HepG2 (cell line): ENCODE results near the gene LASP1. TPM values are rescaled to one million over a fixed set of nuclear protein-coding genes. Genes with fewer than 3 reads are reported as not detected.

Experiments
- CCAR2 ChIP-seq: fragments of 200-400 bp; formaldehyde crosslinking; optimal IDR thresholded peaks from 2 replicates; pipeline ENCODE3; 2018; ENCODE audit warnings: low read depth, mild to moderate bottlenecking, low read length, moderate library complexity
- CREM ChIP-seq, 2 experiments: sonication (generic) in 1 of 2; formaldehyde crosslinking in 1 of 2; IDR thresholded peaks; 2 replicates each; pipeline versions ENCODE4 v1.4.0 to v1.6.1; 2016 to 2020; ENCODE audit warnings: antibody characterized with exemption in 1 of 2, mild to moderate bottlenecking in 1 of 2, missing genetic modification reagents in 1 of 2
- HMG20B ChIP-seq: conservative IDR thresholded peaks from 2 replicates; pipeline ENCODE4 v1.6.1; 2016; ENCODE audit warnings: missing genetic modification reagents, missing compliant biosample characterization
- KLF6 ChIP-seq: IDR thresholded peaks from 2 replicates; pipeline ENCODE4 v1.8.0; 2016; ENCODE audit warnings: missing biosample characterization, missing genetic modification reagents
- MATR3 ChIP-seq: sonication (generic); formaldehyde crosslinking; IDR thresholded peaks from 2 replicates; pipeline ENCODE4 v1.4.0; 2020; ENCODE audit warnings: missing genetic modification reagents
- MBD4 ChIP-seq: IDR thresholded peaks from 2 replicates; pipeline ENCODE4 v1.6.1; 2012; ENCODE audit warnings: low read length, inconsistent platforms, borderline replicate concordance
- NFE2L1 ChIP-seq: sonication (generic); formaldehyde crosslinking; IDR thresholded peaks from 2 replicates; pipeline ENCODE4 v1.4.0; 2020; ENCODE audit warnings: missing genetic modification reagents, mild to moderate bottlenecking, borderline replicate concordance
- NR2F2 ChIP-seq: IDR thresholded peaks from 2 replicates; pipeline ENCODE4 v1.6.1; 2012; ENCODE audit warnings: low read depth, inconsistent platforms, borderline replicate concordance
- PITX1 ChIP-seq: sonication (generic); formaldehyde crosslinking; IDR thresholded peaks from 2 replicates; pipeline ENCODE4 v1.5.1; 2020; ENCODE audit warnings: mild to moderate bottlenecking, missing genetic modification reagents
- RFX5 ChIP-seq: IDR thresholded peaks from 2 replicates; pipeline ENCODE4 v1.6.1; 2011; ENCODE audit warnings: low read depth, low read length, improper control_type of control experiment
- RFXAP ChIP-seq: sonication (generic); formaldehyde crosslinking; IDR thresholded peaks from 2 replicates; pipeline ENCODE4 v1.4.0; 2020; ENCODE audit warnings: missing genetic modification reagents, borderline replicate concordance
- SMYD3 ChIP-seq: sonication (generic); formaldehyde crosslinking; IDR thresholded peaks from 2 replicates; pipeline ENCODE4 v1.8.1; 2023; ENCODE audit warnings: mild to moderate bottlenecking, missing genetic modification reagents
- ZNF121 ChIP-seq: sonication (generic); formaldehyde crosslinking; IDR thresholded peaks from 2 replicates; pipeline ENCODE4 v1.5.0; 2020; ENCODE audit warnings: mild to moderate bottlenecking, missing genetic modification reagents
- ZNF24 ChIP-seq: fragments of 450-650 bp; IDR thresholded peaks from 2 replicates; pipeline ENCODE4 v1.6.1; 2017; ENCODE audit warnings: antibody characterized with exemption, mild to moderate bottlenecking
- ZNF510 ChIP-seq: sonication (generic); formaldehyde crosslinking; IDR thresholded peaks from 2 replicates; pipeline ENCODE4 v1.4.0; 2020; ENCODE audit warnings: low read depth, mild to moderate bottlenecking, missing genetic modification reagents
- ZNF792 ChIP-seq: IDR thresholded peaks from 2 replicates; pipeline ENCODE4 v1.6.1; 2016
- polyA plus RNA-seq, 8 experiments: library from polyadenylated mRNA; depleted of rRNA in 3 of 8; stranded (reverse) in 7 of 8; unstranded in 1 of 8; fragments of >200 nt; fragmentation: Illumina TruSeq in 4 of 8; extraction: Trizol in 4 of 8; gene quantifications; 2 replicates each; pipeline versions ENCODE4 v1.2.1 to v1.2.3, GENCODE V29; 2011 to 2016; ENCODE audit warnings: low read depth in 4 of 8, missing spikeins in 1 of 8, mixed read lengths in 1 of 8; ENCODE audit not compliant: insufficient read depth in 1 of 8
- total RNA-seq, 5 experiments: library from RNA; depleted of rRNA; stranded (reverse); fragments of >200 nt; fragmentation: Illumina TruSeq; extraction: Trizol; gene quantifications; 2 replicates each; pipeline ENCODE4 v1.2.3, GENCODE V29; 2016; ENCODE audit warnings: low read depth in 1 of 5
- TF ChIP-seq, protein P1 (sequence below): sonication (generic); formaldehyde crosslinking; IDR thresholded peaks from 2 replicates; pipeline ENCODE4 v1.8.0; 2022; ENCODE audit warnings: mild to moderate bottlenecking, missing genetic modification reagents; ENCODE audit not compliant: insufficient replicate concordance
- TF ChIP-seq, protein P2 (sequence below): sonication (generic); formaldehyde crosslinking; IDR thresholded peaks from 2 replicates; pipeline ENCODE4 v1.5.1; 2020; ENCODE audit warnings: mild to moderate bottlenecking, missing genetic modification reagents
- TF ChIP-seq, protein P3 (sequence below): IDR thresholded peaks from 2 replicates; pipeline ENCODE4 v1.6.1; 2016; ENCODE audit warnings: mild to moderate bottlenecking
- TF ChIP-seq, protein P4 (sequence below): sonication (generic); formaldehyde crosslinking; IDR thresholded peaks from 2 replicates; pipeline ENCODE4 v1.4.0; 2020; ENCODE audit warnings: missing genetic modification reagents, mild to moderate bottlenecking, borderline replicate concordance

Gene LASP1
- total and polyA plus RNA-seq, 2 of the 13 experiments (the other 11 are each of a cell fraction or from before 2014, with no cell fraction given) = 70.1 to 97.0 TPM

DNA sequence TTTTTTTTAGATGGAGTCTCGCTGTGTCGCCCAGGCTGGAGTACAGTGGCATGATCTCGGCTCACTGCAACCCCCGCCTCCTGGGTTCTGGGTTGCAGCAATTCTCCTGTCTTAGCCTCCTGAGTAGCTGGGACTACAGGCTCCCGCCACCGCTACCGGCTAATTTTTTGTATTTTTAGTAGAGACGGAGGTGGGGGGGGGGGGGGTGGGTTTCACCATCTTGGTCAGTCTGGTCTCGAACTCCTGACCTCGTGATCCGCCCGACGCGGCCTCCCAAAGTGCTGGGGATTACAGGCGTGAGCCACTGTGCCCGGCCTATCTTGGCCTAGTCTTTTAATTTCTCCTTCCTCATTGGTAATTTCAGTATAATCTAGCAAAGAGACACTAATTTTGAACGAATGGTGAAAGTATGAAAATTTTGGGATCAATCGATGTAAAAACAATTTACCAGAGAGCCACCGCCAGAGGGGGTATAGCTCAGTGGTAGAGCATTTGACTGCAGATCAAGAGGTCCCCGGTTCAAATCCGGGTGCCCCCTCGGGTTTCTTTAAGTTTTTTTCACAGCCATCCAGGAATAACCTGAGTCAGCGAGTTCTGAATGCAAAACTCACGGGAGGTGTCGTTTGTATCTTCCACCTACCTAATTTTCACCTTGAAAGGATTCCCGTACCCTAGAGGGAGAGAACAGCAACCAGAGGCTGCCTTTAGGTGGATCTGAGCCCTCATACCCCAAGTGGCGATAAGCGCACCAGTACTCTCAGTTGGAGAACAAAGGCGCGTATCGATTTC is 2.5 kb upstream of the LASP1 start (continued):
- TF ChIP-seq, protein P1, sequence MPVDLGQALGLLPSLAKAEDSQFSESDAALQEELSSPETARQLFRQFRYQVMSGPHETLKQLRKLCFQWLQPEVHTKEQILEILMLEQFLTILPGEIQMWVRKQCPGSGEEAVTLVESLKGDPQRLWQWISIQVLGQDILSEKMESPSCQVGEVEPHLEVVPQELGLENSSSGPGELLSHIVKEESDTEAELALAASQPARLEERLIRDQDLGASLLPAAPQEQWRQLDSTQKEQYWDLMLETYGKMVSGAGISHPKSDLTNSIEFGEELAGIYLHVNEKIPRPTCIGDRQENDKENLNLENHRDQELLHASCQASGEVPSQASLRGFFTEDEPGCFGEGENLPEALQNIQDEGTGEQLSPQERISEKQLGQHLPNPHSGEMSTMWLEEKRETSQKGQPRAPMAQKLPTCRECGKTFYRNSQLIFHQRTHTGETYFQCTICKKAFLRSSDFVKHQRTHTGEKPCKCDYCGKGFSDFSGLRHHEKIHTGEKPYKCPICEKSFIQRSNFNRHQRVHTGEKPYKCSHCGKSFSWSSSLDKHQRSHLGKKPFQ (CRISPR knock-in tag) = peak; percentile 74
- TF ChIP-seq, protein P2, sequence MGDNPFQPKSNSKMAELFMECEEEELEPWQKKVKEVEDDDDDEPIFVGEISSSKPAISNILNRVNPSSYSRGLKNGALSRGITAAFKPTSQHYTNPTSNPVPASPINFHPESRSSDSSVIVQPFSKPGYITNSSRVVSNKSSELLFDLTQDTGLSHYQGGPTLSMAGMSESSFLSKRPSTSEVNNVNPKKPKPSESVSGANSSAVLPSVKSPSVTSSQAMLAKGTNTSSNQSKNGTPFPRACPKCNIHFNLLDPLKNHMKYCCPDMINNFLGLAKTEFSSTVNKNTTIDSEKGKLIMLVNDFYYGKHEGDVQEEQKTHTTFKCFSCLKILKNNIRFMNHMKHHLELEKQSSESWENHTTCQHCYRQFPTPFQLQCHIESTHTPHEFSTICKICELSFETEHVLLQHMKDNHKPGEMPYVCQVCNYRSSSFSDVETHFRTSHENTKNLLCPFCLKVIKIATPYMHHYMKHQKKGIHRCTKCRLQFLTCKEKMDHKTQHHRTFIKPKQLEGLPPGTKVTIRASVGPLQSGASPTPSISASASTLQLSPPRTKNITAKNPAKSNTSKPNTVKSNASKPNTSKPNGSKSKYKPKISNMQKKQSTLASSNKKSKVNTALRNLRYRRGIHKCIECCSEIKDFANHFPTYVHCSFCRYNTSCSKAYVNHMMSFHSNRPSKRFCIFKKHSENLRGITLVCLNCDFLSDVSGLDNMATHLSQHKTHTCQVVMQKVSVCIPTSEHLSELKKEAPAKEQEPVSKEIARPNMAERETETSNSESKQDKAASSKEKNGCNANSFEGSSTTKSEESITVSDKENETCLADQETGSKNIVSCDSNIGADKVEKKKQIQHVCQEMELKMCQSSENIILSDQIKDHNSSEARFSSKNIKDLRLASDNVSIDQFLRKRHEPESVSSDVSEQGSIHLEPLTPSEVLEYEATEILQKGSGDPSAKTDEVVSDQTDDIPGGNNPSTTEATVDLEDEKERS (CRISPR knock-in tag) = peak; percentile 67; the same call in 1 of the 2 replicates
- no peak for TF ChIP-seq MATR3 (CRISPR knock-in tag)
- no peak for TF ChIP-seq CREM (IDR thresholded peaks at IDR 0.05)
- no peak for TF ChIP-seq CREM (CRISPR knock-in tag; IDR thresholded peaks at IDR 0.05)
- peak; percentile 58; the same call in 1 of the 2 replicates for TF ChIP-seq ZNF121 (CRISPR knock-in tag)
- TF ChIP-seq PITX1 (CRISPR knock-in tag) = peak; percentile 52; the same call in 1 of the 2 replicates
- TF ChIP-seq NFE2L1 (CRISPR knock-in tag) = no peak
- peak; percentile 20; the same call in 1 of the 2 replicates for TF ChIP-seq ZNF792 (CRISPR knock-in tag)
- TF ChIP-seq RFXAP (CRISPR knock-in tag) = 0 out of 2 replicates have a peak, but pooled peaks have one; percentile 59
- no peak for TF ChIP-seq HMG20B (CRISPR knock-in tag)
- TF ChIP-seq, protein P3, sequence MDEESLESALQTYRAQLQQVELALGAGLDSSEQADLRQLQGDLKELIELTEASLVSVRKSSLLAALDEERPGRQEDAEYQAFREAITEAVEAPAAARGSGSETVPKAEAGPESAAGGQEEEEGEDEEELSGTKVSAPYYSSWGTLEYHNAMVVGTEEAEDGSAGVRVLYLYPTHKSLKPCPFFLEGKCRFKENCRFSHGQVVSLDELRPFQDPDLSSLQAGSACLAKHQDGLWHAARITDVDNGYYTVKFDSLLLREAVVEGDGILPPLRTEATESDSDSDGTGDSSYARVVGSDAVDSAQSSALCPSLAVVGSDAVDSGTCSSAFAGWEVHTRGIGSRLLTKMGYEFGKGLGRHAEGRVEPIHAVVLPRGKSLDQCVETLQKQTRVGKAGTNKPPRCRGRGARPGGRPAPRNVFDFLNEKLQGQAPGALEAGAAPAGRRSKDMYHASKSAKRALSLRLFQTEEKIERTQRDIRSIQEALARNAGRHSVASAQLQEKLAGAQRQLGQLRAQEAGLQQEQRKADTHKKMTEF = peak; percentile 84
- TF ChIP-seq ZNF24 = peak; percentile 99
- TF ChIP-seq KLF6 (CRISPR knock-in tag) = no peak
- no peak for TF ChIP-seq RFX5
- TF ChIP-seq ZNF510 (CRISPR knock-in tag) = no peak
- TF ChIP-seq, protein P4, sequence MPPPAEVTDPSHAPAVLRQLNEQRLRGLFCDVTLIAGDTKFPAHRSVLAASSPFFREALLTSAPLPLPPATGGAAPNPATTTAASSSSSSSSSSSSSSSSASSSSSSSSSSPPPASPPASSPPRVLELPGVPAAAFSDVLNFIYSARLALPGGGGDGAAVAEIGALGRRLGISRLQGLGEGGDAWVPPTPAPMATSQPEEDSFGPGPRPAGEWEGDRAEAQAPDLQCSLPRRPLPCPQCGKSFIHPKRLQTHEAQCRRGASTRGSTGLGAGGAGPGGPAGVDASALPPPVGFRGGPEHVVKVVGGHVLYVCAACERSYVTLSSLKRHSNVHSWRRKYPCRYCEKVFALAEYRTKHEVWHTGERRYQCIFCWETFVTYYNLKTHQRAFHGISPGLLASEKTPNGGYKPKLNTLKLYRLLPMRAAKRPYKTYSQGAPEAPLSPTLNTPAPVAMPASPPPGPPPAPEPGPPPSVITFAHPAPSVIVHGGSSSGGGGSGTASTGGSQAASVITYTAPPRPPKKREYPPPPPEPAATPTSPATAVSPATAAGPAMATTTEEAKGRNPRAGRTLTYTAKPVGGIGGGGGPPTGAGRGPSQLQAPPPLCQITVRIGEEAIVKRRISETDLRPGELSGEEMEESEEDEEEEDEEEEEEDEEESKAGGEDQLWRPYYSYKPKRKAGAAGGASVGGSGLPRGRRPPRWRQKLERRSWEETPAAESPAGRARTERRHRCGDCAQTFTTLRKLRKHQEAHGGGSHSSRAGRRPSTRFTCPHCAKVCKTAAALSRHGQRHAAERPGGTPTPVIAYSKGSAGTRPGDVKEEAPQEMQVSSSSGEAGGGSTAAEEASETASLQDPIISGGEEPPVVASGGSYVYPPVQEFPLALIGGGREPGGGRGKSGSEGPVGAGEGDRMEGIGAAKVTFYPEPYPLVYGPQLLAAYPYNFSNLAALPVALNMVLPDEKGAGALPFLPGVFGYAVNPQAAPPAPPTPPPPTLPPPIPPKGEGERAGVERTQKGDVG (CRISPR knock-in tag) = no peak
- TF ChIP-seq CCAR2 = peak; percentile 39
- TF ChIP-seq MBD4 = no peak
- peak; percentile 60 for TF ChIP-seq NR2F2
- TF ChIP-seq SMYD3 (CRISPR knock-in tag) = 0 out of 2 replicates have a peak, but pooled peaks have one; percentile 35
